Kidney epithelial cell (primary cell): ENCODE measurements around the gene TTLL5. TPM values are rescaled to one million over a fixed set of nuclear protein-coding genes. Genes with fewer than 3 reads are reported as not detected.

Source experiments
- DNase-seq: peaks from one replicate; pipeline ENCODE4 v3.0.0-alpha.2; 2010; ENCODE audit warnings: low read depth
- H3K27me3 ChIP-seq: 2 replicates; pipeline ENCODE4 v1.6.0; 2011; ENCODE audit warnings: low read length; ENCODE audit not compliant: control insufficient read depth, insufficient read depth
- H3K36me3 ChIP-seq: 2 replicates; pipeline ENCODE4 v1.5.1; 2011; ENCODE audit warnings: low read length; ENCODE audit not compliant: control insufficient read depth, insufficient read depth
- H3K4me3 ChIP-seq: 2 replicates; pipeline ENCODE4 v1.5.1; 2011; ENCODE audit warnings: low read depth, mild to moderate bottlenecking, control low read depth, low read length
- CTCF ChIP-seq: IDR thresholded peaks from 2 replicates; pipeline ENCODE4 v1.5.1; 2011; ENCODE audit warnings: mild to moderate bottlenecking, moderate library complexity, low read length, control low read depth, inconsistent platforms; ENCODE audit not compliant: insufficient read depth, poor library complexity, severe bottlenecking
- total RNA-seq: library from RNA; depleted of rRNA; stranded (reverse); fragments of >200 nt; gene quantifications from 2 replicates; pipeline ENCODE4 v1.2.3, GENCODE V29; 2015

TTLL5 gene
- total RNA-seq, 1 donor from 2014 or later = 24.7 TPM

- no peak for DNase-seq
- TF ChIP-seq CTCF = no peak
- Histone ChIP-seq H3K4me3 (no peak overlapping the region), H3K36me3 (peaks cover 2% of the 10 kb centered on the region), H3K27me3 (no peaks in the 10 kb centered on the region)
These were observed 55.1 kb downstream of the TTLL5 start for GRCh38 chr14:75715926-75716780.

- no peak for TF ChIP-seq CTCF
- no peaks in the 10 kb centered on the region for H3K27me3 ChIP-seq
- DNase-seq = no peak
- no peak overlapping the region for H3K4me3 ChIP-seq
- peaks cover 2% of the 10 kb centered on the region for H3K36me3 ChIP-seq
These were observed 56.7 kb downstream of the TTLL5 start for GRCh38 chr14:75717729-75718128.

GRCh38 chr14:75718199-75718598, 57.2 kb downstream of the TTLL5 start:
- TF ChIP-seq CTCF = no peak
- Histone ChIP-seq H3K36me3 (peaks cover 2% of the 10 kb centered on the region), H3K4me3 (no peak overlapping the region), H3K27me3 (no peaks in the 10 kb centered on the region)
- no peak for DNase-seq

- Histone ChIP-seq H3K36me3 (peaks cover 2% of the 10 kb centered on the region), H3K4me3 (no peak overlapping the region), H3K27me3 (no peaks in the 10 kb centered on the region)
- DNase-seq = no peak
- no peak for TF ChIP-seq CTCF
These were observed 59.1 kb downstream of the TTLL5 start for GRCh38 chr14:75720116-75720515.

- Histone ChIP-seq H3K36me3 (peaks cover 2% of the 10 kb centered on the region), H3K4me3 (no peak overlapping the region), H3K27me3 (no peaks in the 10 kb centered on the region)
- no peak for DNase-seq
- TF ChIP-seq CTCF = no peak
These were observed 59.9 kb downstream of the TTLL5 start for GRCh38 chr14:75720842-75721498.
